WI38 (cell line): ENCODE data around the gene TMEM219.

ENCODE experiments used
- H3K4me3 ChIP-seq: 2 replicates; pipeline ENCODE4 v1.5.1; 2011; ENCODE audit warnings: low read depth, mild to moderate bottlenecking, control low read depth, low read length
- CTCF ChIP-seq: IDR thresholded peaks from 2 replicates; pipeline ENCODE4 v1.5.1; 2012; ENCODE audit warnings: low read depth, mild to moderate bottlenecking, control low read depth, low read length

The TMEM219 gene

GRCh38 chr16:29921034-29921385 is 40.9 kb upstream of the TMEM219 start:
- H3K4me3 ChIP-seq: no peak overlapping the region
- TF ChIP-seq CTCF: no peak

DNA sequence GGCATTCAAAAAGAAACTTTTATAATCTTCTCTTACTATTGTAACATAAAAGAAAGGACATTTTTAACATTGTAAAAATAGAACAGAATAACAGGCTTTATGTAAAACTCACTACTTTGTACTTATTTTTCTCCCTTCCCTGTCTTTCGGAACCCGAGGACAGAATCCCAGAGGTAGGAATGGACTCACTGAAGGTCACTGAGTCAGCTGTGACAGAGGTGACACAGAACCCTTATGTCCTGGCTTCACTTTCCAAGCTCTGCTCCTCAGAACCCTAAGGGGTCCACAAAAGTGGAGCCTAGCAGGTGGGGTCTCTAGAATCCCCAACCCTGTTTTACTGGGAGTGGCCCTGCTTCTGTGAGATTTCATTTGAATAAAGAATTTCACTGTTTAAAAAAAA is 39.6 kb upstream of the TMEM219 start:
- TF ChIP-seq CTCF: no peak
- H3K4me3 ChIP-seq: no peak overlapping the region

DNA sequence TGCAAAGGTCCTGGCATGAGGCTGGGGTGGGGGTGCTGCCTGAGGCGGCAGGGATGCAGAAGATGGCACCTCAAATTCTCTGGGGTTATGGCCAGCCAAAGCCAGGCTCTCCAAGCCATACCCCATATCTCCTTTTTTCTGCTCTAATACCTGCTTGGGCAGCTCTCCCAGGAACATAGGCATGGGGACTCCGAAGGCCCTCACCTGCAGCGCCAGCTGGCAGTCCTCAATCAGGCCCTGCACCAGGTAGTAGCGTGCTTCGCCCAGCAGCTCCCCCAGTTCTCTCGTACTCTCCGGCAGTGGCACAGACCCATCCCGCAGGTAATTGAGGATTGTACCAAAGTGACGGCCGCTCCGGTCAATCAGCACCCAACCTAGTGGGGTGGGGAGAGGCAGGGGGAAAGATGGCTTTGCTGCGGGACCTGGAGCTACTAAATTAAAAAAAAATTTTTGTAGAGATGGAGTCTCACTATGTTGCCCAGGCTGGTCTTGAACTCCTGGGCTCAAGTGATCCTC is 38.8 kb upstream of the TMEM219 start:
- TF ChIP-seq CTCF: no peak
- no peak overlapping the region for H3K4me3 ChIP-seq

DNA sequence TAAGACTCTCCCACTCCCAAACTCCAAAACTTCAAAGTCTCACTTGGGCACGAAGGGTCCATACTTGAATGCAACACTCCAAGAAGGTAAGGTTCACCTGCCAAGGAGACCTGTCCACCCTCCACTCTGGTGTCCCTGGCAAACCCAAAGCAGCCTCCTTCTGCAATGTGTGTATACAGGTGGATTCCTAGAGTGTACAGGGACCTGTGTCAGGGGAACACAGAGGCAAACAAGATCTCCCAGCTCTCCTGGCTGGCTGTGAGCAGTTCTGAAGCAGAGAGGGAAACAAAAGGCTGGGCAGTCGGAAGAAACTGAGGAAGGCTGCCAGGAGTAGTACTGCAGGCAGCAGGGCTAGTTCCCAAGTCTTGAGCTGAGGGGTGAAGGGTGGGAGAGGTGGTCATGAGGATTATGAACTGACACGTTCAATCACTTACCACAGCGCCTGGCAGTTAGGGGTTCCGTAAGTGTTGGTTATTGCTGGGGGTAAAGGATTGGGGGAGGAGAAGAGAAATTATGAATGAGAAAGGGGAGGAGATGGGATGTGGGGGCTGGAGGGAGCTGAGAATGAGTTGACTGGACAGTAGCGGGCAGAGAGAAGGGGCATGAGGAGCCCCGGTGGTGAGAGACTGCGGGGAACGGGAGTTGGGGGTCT is 36.6 kb upstream of the TMEM219 start:
- peak overlapping the region; percentile 93 for H3K4me3 ChIP-seq
- no peak for TF ChIP-seq CTCF

GRCh38 chr16:29925781-29926710 is 35.8 kb upstream of the TMEM219 start, which contains the start of gene KCTD13:
TSS of gene KCTD13 (minus strand) at chr16:29926226. CDS start at chr16:29926033, 193 bp downstream.
- peak within 1 kb of the TSS; percentile 93 for H3K4me3 ChIP-seq
- TF ChIP-seq CTCF: no peak

DNA sequence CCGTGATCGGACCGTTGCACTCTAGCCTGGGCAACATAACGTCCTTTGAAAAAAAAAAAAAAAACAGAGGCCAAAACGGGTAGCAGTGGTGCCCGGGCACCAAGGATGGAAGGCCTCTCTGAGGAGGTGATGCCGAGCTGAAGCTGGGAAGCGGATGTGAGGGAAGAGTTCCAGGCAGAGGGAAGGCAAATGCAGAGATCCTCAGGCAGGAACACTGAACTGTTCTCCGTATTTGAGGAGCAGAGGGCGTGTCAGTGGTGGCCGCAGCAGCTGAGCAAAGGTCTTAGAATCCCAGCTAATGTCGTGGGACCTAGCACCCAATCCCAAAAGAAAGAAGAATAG is 35.2 kb upstream of the TMEM219 start:
- H3K4me3 ChIP-seq: peak overlapping the region; percentile 93
- TF ChIP-seq CTCF: no peak
